ENCODE data around the gene PRELID3B.

PRELID3B gene

GRCh38 chr20:58997141-58997770 is 45.3 kb downstream of the PRELID3B start:
- Histone ChIP-seq H3K9ac (ENCODE audit: low read length) (no peak overlapping the region), H3K4me3 (ENCODE audit: low read length) (no peak overlapping the region), H3K9me3 (ENCODE audit: control insufficient read depth, low read depth, low read length) (no peaks in the 10 kb centered on the region), H3K4me1 (ENCODE audit: control insufficient read depth, low read depth, low read length) (no peaks in the 10 kb centered on the region), H3K36me3 (ENCODE audit: control insufficient read depth, low read depth, low read length) (peaks cover 52% of the 10 kb centered on the region), H3K27ac (ENCODE audit: low read length) (no peak overlapping the region), H3K27me3 (ENCODE audit: control insufficient read depth, insufficient read depth, low read length) (no peaks in the 10 kb centered on the region)

- Histone ChIP-seq H3K9me3 (ENCODE audit: control insufficient read depth, low read depth, low read length) (no peaks in the 10 kb centered on the region), H3K9ac (ENCODE audit: low read length) (no peak overlapping the region), H3K36me3 (ENCODE audit: control insufficient read depth, low read depth, low read length) (peaks cover 60% of the 10 kb centered on the region), H3K4me1 (ENCODE audit: control insufficient read depth, low read depth, low read length) (no peaks in the 10 kb centered on the region), H3K27ac (ENCODE audit: low read length) (no peak overlapping the region), H3K27me3 (ENCODE audit: control insufficient read depth, insufficient read depth, low read length) (no peaks in the 10 kb centered on the region), H3K4me3 (ENCODE audit: low read length) (no peak overlapping the region)
Measured at GRCh38 chr20:58996226-58996611, 46.4 kb downstream of the PRELID3B start.

GRCh38 chr20:58995461-58996225 is 46.9 kb downstream of the PRELID3B start:
- Histone ChIP-seq H3K27me3 (ENCODE audit: control insufficient read depth, insufficient read depth, low read length) (no peaks in the 10 kb centered on the region), H3K4me3 (ENCODE audit: low read length) (no peak overlapping the region), H3K36me3 (ENCODE audit: control insufficient read depth, low read depth, low read length) (peaks cover 64% of the 10 kb centered on the region), H3K27ac (ENCODE audit: low read length) (no peak overlapping the region), H3K9ac (ENCODE audit: low read length) (no peak overlapping the region), H3K9me3 (ENCODE audit: control insufficient read depth, low read depth, low read length) (no peaks in the 10 kb centered on the region), H3K4me1 (ENCODE audit: control insufficient read depth, low read depth, low read length) (no peaks in the 10 kb centered on the region)

- Histone ChIP-seq H3K9ac (ENCODE audit: low read length) (no peak overlapping the region), H3K27me3 (ENCODE audit: control insufficient read depth, insufficient read depth, low read length) (no peaks in the 10 kb centered on the region), H3K4me3 (ENCODE audit: low read length) (no peak overlapping the region), H3K4me1 (ENCODE audit: control insufficient read depth, low read depth, low read length) (no peaks in the 10 kb centered on the region), H3K27ac (ENCODE audit: low read length) (no peak overlapping the region), H3K9me3 (ENCODE audit: control insufficient read depth, low read depth, low read length) (no peaks in the 10 kb centered on the region), H3K36me3 (ENCODE audit: control insufficient read depth, low read depth, low read length) (peaks cover 73% of the 10 kb centered on the region)
Measured at GRCh38 chr20:58994390-58995159, 48.0 kb downstream of the PRELID3B start.

GRCh38 chr20:58993332-58994248 is 49.0 kb downstream of the PRELID3B start:
- Histone ChIP-seq H3K36me3 (ENCODE audit: control insufficient read depth, low read depth, low read length) (peaks cover 83% of the 10 kb centered on the region), H3K4me3 (ENCODE audit: low read length) (no peak overlapping the region), H3K27me3 (ENCODE audit: control insufficient read depth, insufficient read depth, low read length) (no peaks in the 10 kb centered on the region), H3K4me1 (ENCODE audit: control insufficient read depth, low read depth, low read length) (no peaks in the 10 kb centered on the region), H3K9ac (ENCODE audit: low read length) (no peak overlapping the region), H3K9me3 (ENCODE audit: control insufficient read depth, low read depth, low read length) (no peaks in the 10 kb centered on the region), H3K27ac (ENCODE audit: low read length) (no peak overlapping the region)

- Histone ChIP-seq H3K9ac (ENCODE audit: low read length) (no peak overlapping the region), H3K36me3 (ENCODE audit: control insufficient read depth, low read depth, low read length) (peaks cover 90% of the 10 kb centered on the region)
Measured at GRCh38 chr20:58992911-58993310, 49.7 kb downstream of the PRELID3B start.

GRCh38 chr20:58991715-58992114 is 50.9 kb downstream of the PRELID3B start:
- Histone ChIP-seq H3K27ac (ENCODE audit: low read length) (no peak overlapping the region), H3K27me3 (ENCODE audit: control insufficient read depth, insufficient read depth, low read length) (no peaks in the 10 kb centered on the region), H3K4me3 (ENCODE audit: low read length) (no peak overlapping the region), H3K9ac (ENCODE audit: low read length) (no peak overlapping the region), H3K36me3 (ENCODE audit: control insufficient read depth, low read depth, low read length) (peaks cover 98% of the 10 kb centered on the region), H3K4me1 (ENCODE audit: control insufficient read depth, low read depth, low read length) (no peaks in the 10 kb centered on the region), H3K9me3 (ENCODE audit: control insufficient read depth, low read depth, low read length) (no peaks in the 10 kb centered on the region)

More at GRCh38 chr20:58992911-58993310, 49.7 kb downstream of the PRELID3B start:
- Histone ChIP-seq H3K4me3 (ENCODE audit: low read length) (no peak overlapping the region), H3K27ac (ENCODE audit: low read length) (no peak overlapping the region), H3K27me3 (ENCODE audit: control insufficient read depth, insufficient read depth, low read length) (no peaks in the 10 kb centered on the region), H3K4me1 (ENCODE audit: control insufficient read depth, low read depth, low read length) (no peaks in the 10 kb centered on the region), H3K9me3 (ENCODE audit: control insufficient read depth, low read depth, low read length) (no peaks in the 10 kb centered on the region)

GRCh38 chr20:58990651-58991445 is 51.7 kb downstream of the PRELID3B start:
- H3K36me3 ChIP-seq (ENCODE audit: control insufficient read depth, low read depth, low read length), result peaks cover 96% of the 10 kb centered on the region
- no peaks in the 10 kb centered on the region for H3K4me1 ChIP-seq (ENCODE audit: control insufficient read depth, low read depth, low read length)
- no peaks in the 10 kb centered on the region for H3K9me3 ChIP-seq (ENCODE audit: control insufficient read depth, low read depth, low read length)
- no peak overlapping the region for H3K9ac ChIP-seq (ENCODE audit: low read length)
- no peaks in the 10 kb centered on the region for H3K27me3 ChIP-seq (ENCODE audit: control insufficient read depth, insufficient read depth, low read length)
- no peak overlapping the region for H3K27ac ChIP-seq (ENCODE audit: low read length)
- no peak overlapping the region for H3K4me3 ChIP-seq (ENCODE audit: low read length)

- Histone ChIP-seq H3K36me3 (ENCODE audit: control insufficient read depth, low read depth, low read length) (peaks cover 84% of the 10 kb centered on the region), H3K27ac (ENCODE audit: low read length) (no peak overlapping the region), H3K9me3 (ENCODE audit: control insufficient read depth, low read depth, low read length) (no peaks in the 10 kb centered on the region), H3K4me1 (ENCODE audit: control insufficient read depth, low read depth, low read length) (no peaks in the 10 kb centered on the region), H3K27me3 (ENCODE audit: control insufficient read depth, insufficient read depth, low read length) (no peaks in the 10 kb centered on the region), H3K9ac (ENCODE audit: low read length) (no peak overlapping the region), H3K4me3 (ENCODE audit: low read length) (no peak overlapping the region)
Measured at GRCh38 chr20:58989196-58989595, 53.4 kb downstream of the PRELID3B start.

GRCh38 chr20:58988565-58988882 is 54.1 kb downstream of the PRELID3B start:
- Histone ChIP-seq H3K4me3 (ENCODE audit: low read length) (no peak overlapping the region), H3K9ac (ENCODE audit: low read length) (no peak overlapping the region), H3K9me3 (ENCODE audit: control insufficient read depth, low read depth, low read length) (no peaks in the 10 kb centered on the region), H3K36me3 (ENCODE audit: control insufficient read depth, low read depth, low read length) (peaks cover 77% of the 10 kb centered on the region), H3K27me3 (ENCODE audit: control insufficient read depth, insufficient read depth, low read length) (no peaks in the 10 kb centered on the region), H3K27ac (ENCODE audit: low read length) (no peak overlapping the region), H3K4me1 (ENCODE audit: control insufficient read depth, low read depth, low read length) (no peaks in the 10 kb centered on the region)

Measured in iPS-18a (cell line).